ENCODE results near the gene MRPL52. TPM values are rescaled to one million over a fixed set of nuclear protein-coding genes. Genes with fewer than 3 reads are reported as not detected.

Gene MRPL52
- polyA plus RNA-seq, 3 donors, result 32.3 to 164 (median 130) TPM

- H3K4me2 ChIP-seq (replicated peaks; ENCODE audit: extremely low read depth, low read length, poor library complexity, severe bottlenecking), result no peak overlapping the region
- peak overlapping the region in 1 of 2 donors; percentile 7 for H3K4me3 Mint-ChIP-seq
- peaks cover 29 to 43% of the 10 kb centered on the region in 2 donors for H3K4me1 ChIP-seq (ENCODE audit: control insufficient read depth in 1 of 2, insufficient read depth in 2 of 2, low read length in 2 of 2)
- H2AFZ ChIP-seq (ENCODE audit: insufficient read depth, low read depth, low read length, poor library complexity, severe bottlenecking), result no peak overlapping the region
- peaks cover 3 to 9% of the 10 kb centered on the region in 2 donors for H3K36me3 ChIP-seq (replicated peaks in 1 of 2; ENCODE audit: control insufficient read depth in 1 of 2, insufficient read depth in 2 of 2, low read length in 2 of 2)
- H3K27me3 ChIP-seq (ENCODE audit: control insufficient read depth in 2 of 2, insufficient read depth in 2 of 2, low read length in 2 of 2), result peaks cover 0 to 21% of the 10 kb centered on the region in 2 donors
- WGBS (ENCODE audit: insufficient coverage), result 80% methylated on average over 6 of the region's 6 CpGs
- DNase-seq, result peak in 1 of 3 donors; percentile 47
- H3K9ac ChIP-seq (ENCODE audit: insufficient read depth, low read length, poor library complexity, severe bottlenecking), result no peak overlapping the region
- TF ChIP-seq CTCF (IDR thresholded peaks at IDR 0.05), result no peak
- H3K27me3 Mint-ChIP-seq (ENCODE audit: low read depth in 3 of 3), result peaks cover 23 to 39% (median 25%) of the 10 kb centered on the region in 3 donors
- no peak overlapping the region for H3K27ac Mint-ChIP-seq
- no peaks in the 10 kb centered on the region for H3K79me2 ChIP-seq (ENCODE audit: insufficient read depth, low read length)
- peaks cover 23 to 24% of the 10 kb centered on the region in 2 donors for H3K36me3 Mint-ChIP-seq
- H4K20me1 ChIP-seq (ENCODE audit: insufficient read depth, low read length), result no peaks in the 10 kb centered on the region
- H3K4me1 Mint-ChIP-seq, result peaks cover 38% of the 10 kb centered on the region
- peaks cover 0 to 3% of the 10 kb centered on the region in 2 donors for H3K9me3 ChIP-seq (replicated peaks in 1 of 2; ENCODE audit: control insufficient read depth in 1 of 2, insufficient read depth in 1 of 2, low read length in 2 of 2)
- peaks cover 3 to 12% (median 7%) of the 10 kb centered on the region in 7 donors for H3K9me3 Mint-ChIP-seq
- no peak overlapping the region for H3K27ac ChIP-seq (ENCODE audit: low read depth in 1 of 2, low read length in 2 of 2)
- no peak overlapping the region for H3K4me3 ChIP-seq (replicated peaks in 1 of 3; ENCODE audit: low read depth in 2 of 3, low read length in 3 of 3)
- intact Hi-C loops (cut with micrococcal nuclease), result no loop called here
Observed at GRCh38 chr14:22839159-22839779, 9.6 kb downstream of the MRPL52 start.

GRCh38 chr14:22841311-22841710, 11.6 kb downstream of the MRPL52 start:
- no peak overlapping the region for H3K4me2 ChIP-seq (replicated peaks; ENCODE audit: extremely low read depth, low read length, poor library complexity, severe bottlenecking)
- peaks cover 27 to 40% of the 10 kb centered on the region in 2 donors for H3K4me1 ChIP-seq (ENCODE audit: control insufficient read depth in 1 of 2, insufficient read depth in 2 of 2, low read length in 2 of 2)
- peaks cover 0 to 3% of the 10 kb centered on the region in 2 donors for H3K9me3 ChIP-seq (replicated peaks in 1 of 2; ENCODE audit: control insufficient read depth in 1 of 2, insufficient read depth in 1 of 2, low read length in 2 of 2)
- H3K27me3 Mint-ChIP-seq (ENCODE audit: low read depth in 3 of 3), result peaks cover 17 to 35% (median 21%) of the 10 kb centered on the region in 3 donors
- intact Hi-C loops (cut with micrococcal nuclease), result no loop called here
- no peak for TF ChIP-seq CTCF (IDR thresholded peaks at IDR 0.05)
- peaks cover 9 to 15% of the 10 kb centered on the region in 2 donors for H3K36me3 Mint-ChIP-seq
- WGBS (ENCODE audit: insufficient coverage), result 95% methylated on average over 7 of the region's 9 CpGs
- H3K4me3 Mint-ChIP-seq, result no peak overlapping the region
- H3K36me3 ChIP-seq (replicated peaks in 1 of 2; ENCODE audit: control insufficient read depth in 1 of 2, insufficient read depth in 2 of 2, low read length in 2 of 2), result no peaks in the 10 kb centered on the region
- H3K4me3 ChIP-seq (replicated peaks in 1 of 3; ENCODE audit: low read depth in 2 of 3, low read length in 3 of 3), result no peak overlapping the region
- no peak overlapping the region for H3K27ac Mint-ChIP-seq
- H3K9ac ChIP-seq (ENCODE audit: insufficient read depth, low read length, poor library complexity, severe bottlenecking), result no peak overlapping the region
- H3K27ac ChIP-seq (ENCODE audit: low read depth in 1 of 2, low read length in 2 of 2), result no peak overlapping the region
- peaks cover 0 to 18% of the 10 kb centered on the region in 2 donors for H3K27me3 ChIP-seq (ENCODE audit: control insufficient read depth in 2 of 2, insufficient read depth in 2 of 2, low read length in 2 of 2)
- no peaks in the 10 kb centered on the region for H3K79me2 ChIP-seq (ENCODE audit: insufficient read depth, low read length)
- DNase-seq, result no peak
- H2AFZ ChIP-seq (ENCODE audit: insufficient read depth, low read depth, low read length, poor library complexity, severe bottlenecking), result no peak overlapping the region
- H3K4me1 Mint-ChIP-seq, result peaks cover 34% of the 10 kb centered on the region
- peaks cover 3 to 12% (median 7%) of the 10 kb centered on the region in 7 donors for H3K9me3 Mint-ChIP-seq
- H4K20me1 ChIP-seq (ENCODE audit: insufficient read depth, low read length), result no peaks in the 10 kb centered on the region

Measured in CD14-positive monocyte (primary cell).